HUDEP-2 (cell line): ENCODE data around the gene CPSF4L.
A peak's percentile ranks its signal among the peaks of the same experiment; 100 is the strongest.

Experiments
- DNase-seq, 76 experiments: peaks; one replicate each; lab custom pipeline; 2025; ENCODE audit not compliant: unreplicated experiment in 76 of 76; lab: John Stamatoyannopoulos, UW

CPSF4L gene

GRCh38 chr17:73290399-73291259 lies 28.9 kb upstream of the CPSF4L start:
- DNase-seq = no peak

DNA sequence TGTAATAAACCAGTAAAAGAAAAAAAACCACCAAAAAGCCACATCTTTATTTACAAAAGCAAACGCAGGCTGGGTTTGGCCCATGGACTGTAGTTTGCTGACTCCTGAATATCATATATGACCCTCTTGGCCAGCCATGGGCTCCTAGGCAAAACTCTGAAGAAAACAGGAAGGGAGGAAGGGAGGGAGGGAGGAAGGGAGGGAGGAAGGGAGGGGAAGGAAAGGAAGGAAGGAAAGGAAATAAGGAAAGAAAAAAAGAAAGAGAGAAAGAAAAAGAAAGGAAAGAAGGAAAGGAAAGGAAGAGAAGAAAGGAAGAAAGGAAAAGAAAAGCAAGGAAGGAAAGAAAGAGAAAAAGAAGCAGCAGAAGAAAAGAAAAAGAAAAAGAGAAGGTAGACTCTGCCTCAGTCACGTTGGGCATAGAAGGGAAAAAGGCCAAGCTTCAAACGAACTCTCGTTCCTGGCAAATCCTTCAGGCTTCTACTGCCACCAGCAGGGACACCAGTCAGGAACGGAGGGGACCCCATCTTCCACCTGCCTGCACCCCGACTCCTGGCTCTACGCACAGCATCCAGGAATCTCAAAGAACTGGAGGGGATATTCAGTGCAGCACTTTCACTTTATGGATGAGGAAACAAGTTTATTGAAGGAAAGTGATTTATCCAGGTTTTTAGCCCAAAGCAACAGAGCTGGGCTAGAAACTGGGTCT lies 28.0 kb upstream of the CPSF4L start:
- DNase-seq = no peak

DNA sequence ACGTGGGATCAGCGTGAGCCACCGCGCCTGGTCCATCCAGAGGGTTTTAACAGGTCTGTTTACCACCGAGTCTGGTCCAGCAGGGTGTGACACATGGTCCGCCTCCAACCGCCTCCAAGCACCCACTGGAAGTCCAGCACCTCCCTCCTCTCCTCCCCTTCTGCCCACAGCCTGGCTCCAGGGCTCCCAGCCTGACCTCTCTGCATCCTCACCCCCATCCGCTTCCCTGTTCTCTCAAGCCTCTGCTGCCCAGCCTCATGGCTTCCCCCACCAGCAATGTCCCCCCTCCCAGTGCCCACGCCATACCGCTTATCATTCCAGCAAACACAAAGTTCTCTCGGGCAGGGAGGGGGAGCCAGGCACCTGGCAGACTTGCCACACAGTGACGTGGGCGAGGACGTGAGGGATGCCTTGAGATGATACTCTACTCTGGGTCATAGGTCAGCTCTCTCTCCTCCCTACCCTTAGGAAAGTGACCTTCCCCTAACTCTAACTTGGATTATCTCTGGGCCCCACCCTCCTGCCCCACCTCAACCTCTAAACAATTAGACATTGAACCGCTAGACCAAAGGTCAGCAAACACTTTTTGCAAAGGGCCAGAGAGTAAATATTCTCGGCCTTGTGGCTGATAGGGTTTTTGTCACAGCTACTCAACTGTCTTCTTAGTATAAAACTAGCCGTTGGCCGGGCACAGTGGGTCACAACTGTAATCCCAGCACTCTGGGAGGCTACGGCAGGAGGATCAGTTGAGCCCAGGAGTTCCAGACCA lies 27.0 kb upstream of the CPSF4L start:
- DNase-seq = peak in 24 of 76 experiments; percentile 6 to 41 (median 19)

GRCh38 chr17:73286863-73287296 lies 25.2 kb upstream of the CPSF4L start:
- DNase-seq = no peak

GRCh38 chr17:73285916-73286862 lies 24.5 kb upstream of the CPSF4L start:
- no peak for DNase-seq

- DNase-seq = no peak
Observed at GRCh38 chr17:73285603-73285908, 23.9 kb upstream of the CPSF4L start.

- no peak for DNase-seq
Observed at GRCh38 chr17:73284906-73285602, 23.4 kb upstream of the CPSF4L start.

DNA sequence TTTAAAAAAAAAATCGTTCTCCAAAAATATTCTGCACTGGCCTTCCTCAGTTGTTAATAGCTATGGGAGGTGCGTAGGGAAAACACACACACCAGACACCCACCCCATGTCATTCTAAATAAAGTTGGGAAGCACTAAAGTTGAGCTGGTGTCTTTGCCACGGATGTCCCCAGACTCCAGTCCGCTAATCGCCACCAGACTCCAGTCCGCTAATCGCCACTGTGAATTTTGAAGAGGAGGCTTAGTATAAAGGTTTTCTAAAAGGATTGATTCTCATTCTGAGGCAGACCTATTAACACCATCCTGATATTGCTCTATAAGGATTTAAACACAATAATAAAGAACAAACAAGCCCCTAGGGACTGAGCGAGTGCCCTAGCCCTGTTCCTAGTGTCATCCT lies 22.7 kb upstream of the CPSF4L start:
- no peak for DNase-seq

- no peak for DNase-seq
Observed at GRCh38 chr17:73283841-73284282, 22.2 kb upstream of the CPSF4L start.

GRCh38 chr17:73283250-73283649 lies 21.6 kb upstream of the CPSF4L start:
- no peak for DNase-seq

- no peak for DNase-seq
Observed at GRCh38 chr17:73282629-73283028, 20.9 kb upstream of the CPSF4L start.

- DNase-seq = no peak
Observed at GRCh38 chr17:73281928-73282327, 20.2 kb upstream of the CPSF4L start.

DNA sequence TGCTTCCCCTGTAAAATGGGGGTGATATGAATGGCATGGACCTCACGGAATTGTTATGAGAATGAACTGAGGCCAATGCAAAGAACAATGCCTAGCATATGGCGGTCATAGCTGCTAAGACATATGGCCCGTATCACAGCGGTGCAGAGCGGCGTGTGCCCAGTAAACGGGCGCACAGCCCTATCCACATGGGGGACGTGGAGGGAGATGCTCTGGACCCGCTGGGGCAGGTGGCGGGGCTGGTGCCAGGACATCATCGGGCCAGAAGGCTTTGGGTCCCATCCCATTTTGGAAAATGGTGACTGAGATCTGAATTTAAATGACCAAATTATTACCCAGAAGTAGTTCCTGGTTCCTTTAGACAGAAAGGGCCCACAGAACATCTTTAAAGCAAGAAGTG lies 18.5 kb upstream of the CPSF4L start:
- DNase-seq = no peak

GRCh38 chr17:73279704-73280103 lies 18.0 kb upstream of the CPSF4L start:
- no peak for DNase-seq

DNA sequence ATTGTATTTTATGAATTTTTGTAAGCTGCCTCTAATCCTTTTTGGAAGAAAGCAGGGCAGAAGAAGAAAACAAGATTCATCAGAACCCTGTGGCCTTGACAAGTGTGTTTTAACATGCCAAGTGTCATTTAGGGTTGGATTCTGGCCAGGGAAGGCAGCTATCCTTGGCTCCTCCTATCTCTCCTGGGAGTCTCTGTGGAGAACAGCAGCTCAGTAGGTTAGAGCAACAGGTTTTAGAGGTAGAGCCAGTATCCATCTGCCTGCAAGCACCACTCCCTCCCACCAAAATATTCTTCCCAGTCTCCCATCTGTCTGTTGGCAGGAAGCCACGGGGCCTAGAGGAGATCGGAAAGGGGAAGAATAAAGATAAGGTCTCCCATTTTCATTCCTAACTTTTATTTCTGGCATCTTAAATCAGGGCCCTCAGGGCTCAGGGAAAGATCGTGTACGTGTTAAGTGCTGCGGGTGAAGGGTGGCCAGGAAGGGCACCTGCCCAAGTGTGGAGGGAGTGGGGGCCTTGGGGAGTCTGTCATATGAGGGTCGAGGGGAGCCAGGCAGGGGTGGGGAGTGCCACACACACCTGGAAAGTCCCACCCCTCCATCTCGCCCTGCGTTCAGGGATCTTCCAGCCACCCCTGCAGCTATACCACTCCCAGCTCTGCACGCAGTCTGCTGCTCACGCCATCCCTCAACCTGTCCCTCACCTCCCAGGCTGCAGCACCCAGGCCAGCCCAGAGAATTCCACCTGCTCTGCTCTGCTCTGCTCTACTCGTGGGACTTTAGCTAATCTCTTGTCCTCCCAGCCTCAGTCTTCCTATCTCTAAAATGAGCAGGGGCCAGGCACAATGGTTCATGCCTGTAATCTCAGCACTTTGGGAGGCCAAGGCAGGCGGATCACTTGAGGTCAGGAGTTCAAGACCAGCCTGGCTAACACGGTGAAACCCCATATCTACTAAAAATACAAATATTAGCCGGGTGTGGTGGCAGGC lies 17.1 kb upstream of the CPSF4L start:
- DNase-seq = peak in 2 of 76 experiments; percentile 2 to 3

GRCh38 chr17:73278049-73278464 lies 16.4 kb upstream of the CPSF4L start:
- DNase-seq = no peak

DNA sequence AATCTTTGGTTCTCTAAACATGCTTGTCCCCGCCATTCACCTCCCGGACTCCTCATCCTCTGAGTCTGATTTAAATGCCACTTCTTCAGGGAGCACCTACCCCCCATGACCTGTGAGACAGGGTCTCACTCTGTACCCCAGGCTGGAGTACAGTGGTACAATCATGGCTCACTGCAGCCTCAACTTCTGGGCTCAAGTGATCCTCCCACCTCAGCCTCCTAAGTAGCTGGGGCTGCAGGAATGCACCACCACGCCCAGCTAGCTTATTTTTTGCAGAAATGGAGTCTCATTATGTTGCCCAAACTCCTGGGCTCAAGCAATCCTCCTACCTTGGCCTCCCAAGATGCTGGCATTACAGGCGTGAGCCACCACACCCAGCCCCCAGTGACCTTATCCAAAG lies 12.8 kb upstream of the CPSF4L start:
- DNase-seq = no peak

- DNase-seq = no peak
Observed at GRCh38 chr17:73272906-73273218, 11.2 kb upstream of the CPSF4L start.

DNA sequence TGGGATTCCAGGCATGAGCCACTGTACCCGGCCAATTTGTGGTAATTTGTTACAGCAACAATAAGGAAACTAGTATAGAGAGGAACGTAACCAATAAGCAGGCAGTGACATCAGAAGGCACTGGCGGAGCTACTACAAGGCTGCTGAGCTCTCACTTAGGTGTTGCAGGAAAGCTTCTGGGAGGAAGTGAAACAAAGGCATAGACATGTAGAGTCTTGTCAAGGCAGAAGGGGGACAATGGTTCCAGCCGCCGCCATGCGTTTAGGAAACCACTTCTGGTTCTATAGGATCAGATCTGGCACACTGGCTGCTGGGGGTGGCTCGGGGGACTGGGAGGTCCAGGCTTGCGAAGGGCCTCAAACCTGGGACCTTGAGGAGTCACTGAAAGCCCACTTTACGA lies 9.4 kb upstream of the CPSF4L start:
- no peak for DNase-seq
